Common myeloid progenitor, CD34-positive (primary cell): ENCODE measurements around the gene TLX2.

Experiments
- CTCF ChIA-PET: fragments of 350-600 bp; sonication (Branson Sonifier 250); formaldehyde crosslinking; loops from one replicate; lab custom pipeline; 2021; ENCODE audit warnings: antibody characterized with exemption; lab: Charles Lee
- POLR2A ChIA-PET: fragments of 350-600 bp; sonication (Branson Sonifier 250); formaldehyde crosslinking; loops from one replicate; lab custom pipeline; 2021; ENCODE audit warnings: antibody characterized with exemption; lab: Charles Lee
- DNase-seq, 3 donors: peaks; one replicate each; pipeline versions ENCODE4 v3.0.0 to v3.0.0-alpha.2; 2013
- H3K27ac ChIP-seq, 2 experiments: 1 replicate in 1 of 2; 2 replicates in 1 of 2; pipeline ENCODE4 v1.7.0; 2013; ENCODE audit warnings: inconsistent platforms in 2 of 2, low read length in 2 of 2, mild to moderate bottlenecking in 2 of 2, low read depth in 1 of 2, moderate library complexity in 1 of 2; ENCODE audit not compliant: severe bottlenecking in 2 of 2, insufficient read depth in 1 of 2, poor library complexity in 1 of 2
- H3K27me3 ChIP-seq, 5 experiments: replicated peaks in 2 of 5; 1 replicate in 3 of 5; 2 replicates in 2 of 5; pipeline versions ENCODE4 v1.6.1 to v1.7.0; 2013; ENCODE audit warnings: low read length in 4 of 5, mild to moderate bottlenecking in 2 of 5, moderate library complexity in 2 of 5, inconsistent platforms in 1 of 5; ENCODE audit not compliant: insufficient read depth in 5 of 5, control insufficient read depth in 4 of 5
- H3K36me3 ChIP-seq, 4 experiments: 1 replicate in 2 of 4; 2 replicates in 2 of 4; pipeline versions ENCODE4 v1.6.1 to v1.7.0; 2013; ENCODE audit warnings: low read length in 3 of 4, control low read depth in 1 of 4, mild to moderate bottlenecking in 1 of 4; ENCODE audit not compliant: control insufficient read depth in 4 of 4, insufficient read depth in 4 of 4
- H3K4me1 ChIP-seq, 4 experiments: 1 replicate in 3 of 4; 2 replicates in 1 of 4; pipeline versions ENCODE4 v1.6.1 to v1.7.1; 2013; ENCODE audit warnings: low read length in 3 of 4, mild to moderate bottlenecking in 3 of 4, control low read depth in 1 of 4, inconsistent platforms in 1 of 4, moderate library complexity in 1 of 4; ENCODE audit not compliant: control insufficient read depth in 4 of 4, insufficient read depth in 4 of 4; ENCODE audit errors: control extremely low read depth in 1 of 4
- H3K4me3 ChIP-seq, 7 experiments: 1 replicate in 4 of 7; 2 replicates in 3 of 7; pipeline versions ENCODE4 v1.5.1 to v1.7.0; 2013; ENCODE audit warnings: mild to moderate bottlenecking in 7 of 7, low read length in 6 of 7, moderate library complexity in 6 of 7, inconsistent platforms in 2 of 7, low read depth in 2 of 7, control low read depth in 1 of 7; ENCODE audit not compliant: insufficient read depth in 4 of 7, control insufficient read depth in 1 of 7; ENCODE audit errors: extremely low read depth in 1 of 7
- H3K9me3 ChIP-seq, 5 experiments: 1 replicate in 4 of 5; 2 replicates in 1 of 5; pipeline versions ENCODE4 v1.6.1 to v1.7.1; 2013; ENCODE audit warnings: low read length in 4 of 5, mild to moderate bottlenecking in 2 of 5, inconsistent platforms in 1 of 5, low read depth in 1 of 5, moderate library complexity in 1 of 5; ENCODE audit not compliant: control insufficient read depth in 4 of 5, insufficient read depth in 2 of 5; ENCODE audit errors: control extremely low read depth in 1 of 5
- WGBS: methylation state at CpG from one replicate; pipeline ENCODE4 v1.1.5; 2013; ENCODE audit not compliant: insufficient coverage; 5-methylcytosine and 5-hydroxymethylcytosine counted together

Gene TLX2

GRCh38 chr2:74503506-74504475, 10.5 kb upstream of the TLX2 start:
- CTCF ChIA-PET: interaction anchor here (0.7 to 12.7 kb wide), 16 partner anchors 9 to 83 kb away, joined by 3 to 143 read pairs (median 4); partner anchors contain the start of genes AUP1, CCDC142, DQX1 and HTRA2
- DNase-seq: no peak
- peak overlapping the region in 1 of 2 experiments; percentile 54 for H3K27ac ChIP-seq

GRCh38 chr2:74504591-74504990, 9.7 kb upstream of the TLX2 start:
- Histone ChIP-seq H3K27me3 (peaks cover 4 to 64% (median 33%) of the 10 kb centered on the region in 5 experiments), H3K4me1 (peaks cover 0 to 58% (median 42%) of the 10 kb centered on the region in 4 experiments), H3K4me3 (no peak overlapping the region), H3K27ac (no peak overlapping the region), H3K9me3 (no peaks in the 10 kb centered on the region), H3K36me3 (peaks cover 0 to 16% (median 8%) of the 10 kb centered on the region in 4 experiments)
- 80% methylated on average over 1 of the region's 3 CpGs for WGBS
- no peak for DNase-seq
- ChIA-PET CTCF (interaction anchor here (0.6 to 12.7 kb wide), 12 partner anchors 8 to 82 kb away, joined by 3 to 143 read pairs (median 6); partner anchors contain the start of genes AUP1, CCDC142, DQX1 and HTRA2), POLR2A (no interaction called here)

More at GRCh38 chr2:74503506-74504475, 10.5 kb upstream of the TLX2 start:
- 60% methylated on average over 40 of the region's 45 CpGs for WGBS
- H3K9me3 ChIP-seq: no peaks in the 10 kb centered on the region
- peaks cover 3 to 71% (median 36%) of the 10 kb centered on the region in 5 experiments for H3K27me3 ChIP-seq
- POLR2A ChIA-PET: interaction anchor here (0.6 kb wide), 1 partner anchor 29 kb away, joined by 3 read pairs; no protein-coding TSS in a partner anchor
- peaks cover 0 to 16% (median 8%) of the 10 kb centered on the region in 4 experiments for H3K36me3 ChIP-seq
- H3K4me1 ChIP-seq: peaks cover 0 to 66% (median 50%) of the 10 kb centered on the region in 4 experiments
- peak overlapping the region in 6 of 7 experiments; percentile 20 to 79 (median 66) for H3K4me3 ChIP-seq

- H3K4me1 ChIP-seq: peaks cover 0 to 55% (median 38%) of the 10 kb centered on the region in 4 experiments
- H3K36me3 ChIP-seq: peaks cover 0 to 16% (median 8%) of the 10 kb centered on the region in 4 experiments
- no peak overlapping the region for H3K4me3 ChIP-seq
- H3K27me3 ChIP-seq: peaks cover 7 to 64% (median 29%) of the 10 kb centered on the region in 5 experiments
- WGBS: 100% methylated on average over 2 of the region's 14 CpGs
- H3K9me3 ChIP-seq: no peaks in the 10 kb centered on the region
- DNase-seq: no peak
- POLR2A ChIA-PET: no interaction called here
- no peak overlapping the region for H3K27ac ChIP-seq
- CTCF ChIA-PET: interaction anchor here (0.6 to 12.7 kb wide), 9 partner anchors 9 to 85 kb away, joined by 3 to 143 read pairs (median 3); partner anchors contain the start of genes AUP1, DQX1 and HTRA2
Measured at GRCh38 chr2:74505448-74506246, 8.6 kb upstream of the TLX2 start.

GRCh38 chr2:74507145-74507925, 6.9 kb upstream of the TLX2 start, which contains the start of gene PCGF1:
Gene PCGF1 (minus strand): TSS chr2:74507695. CDS start chr2:74507668, 27 bp downstream.
- Histone ChIP-seq H3K27me3 (peaks cover 7 to 63% (median 33%) of the 10 kb centered on the region in 5 experiments), H3K36me3 (peaks cover 0 to 16% (median 8%) of the 10 kb centered on the region in 4 experiments), H3K4me1 (peaks cover 0 to 52% (median 34%) of the 10 kb centered on the region in 4 experiments), H3K27ac (peak within 1 kb of the TSS; percentile 92 to 96), H3K9me3 (no peaks in the 10 kb centered on the region), H3K4me3 (peak within 1 kb of the TSS; percentile 80 to 99 (median 91))
- peak; percentile 97 to 98 (median 97) for DNase-seq
- ChIA-PET POLR2A (no interaction called here), CTCF (interaction anchor here (0.6 to 12.7 kb wide), 15 partner anchors 10 to 1207 kb away, joined by 3 to 143 read pairs (median 5); partner anchors contain the start of genes AUP1, CCDC142, DQX1 and HTRA2)
- 1% methylated on average over 49 of the region's 56 CpGs for WGBS

GRCh38 chr2:74507926-74508520, 6.2 kb upstream of the TLX2 start:
- H3K36me3 ChIP-seq: peaks cover 0 to 16% (median 8%) of the 10 kb centered on the region in 4 experiments

More at GRCh38 chr2:74507926-74508520, 6.2 kb upstream of the TLX2 start:
- Histone ChIP-seq H3K27ac (peak overlapping the region; percentile 92 to 96), H3K4me3 (peak overlapping the region; percentile 80 to 99 (median 91)), H3K4me1 (peaks cover 0 to 45% (median 28%) of the 10 kb centered on the region in 4 experiments), H3K27me3 (peaks cover 7 to 63% (median 33%) of the 10 kb centered on the region in 5 experiments), H3K9me3 (no peaks in the 10 kb centered on the region)
- DNase-seq: no peak
- CTCF ChIA-PET: interaction anchor here (0.6 to 12.7 kb wide), 8 partner anchors 10 to 1208 kb away, joined by 3 to 143 read pairs (median 9); partner anchors contain the start of genes AUP1, DQX1 and HTRA2
- 21% methylated on average over 25 of the region's 38 CpGs for WGBS
- POLR2A ChIA-PET: no interaction called here
